HEK293T (cell line): ENCODE measurements around the gene VSTM5.

ENCODE experiments used
- CTCF ChIA-PET: fragments of 350-600 bp; formaldehyde crosslinking; extraction: SDS; loops from one replicate; lab custom pipeline; 2021; ENCODE audit warnings: antibody characterized with exemption, inconsistent platforms; lab: Yijun Ruan, JAX
- POLR2A ChIA-PET: fragments of 350-600 bp; formaldehyde crosslinking; extraction: SDS; loops from one replicate; lab custom pipeline; 2020; ENCODE audit warnings: antibody characterized with exemption, inconsistent platforms; lab: Yijun Ruan, JAX
- DNase-seq: peaks from one replicate; pipeline ENCODE4 v3.0.0; 2012; ENCODE audit warnings: mixed read lengths; ENCODE audit errors: extremely low spot score
- ARNT ChIP-seq: fragments of 450-650 bp; IDR thresholded peaks from 2 replicates; pipeline ENCODE4 v1.6.1; 2017; ENCODE audit warnings: mild to moderate bottlenecking
- BHLHE40 ChIP-seq: fragments of 450-650 bp; IDR thresholded peaks from 2 replicates; pipeline ENCODE4 v1.6.1; 2016; ENCODE audit warnings: mild to moderate bottlenecking, moderate library complexity, borderline replicate concordance
- CTBP1 ChIP-seq: fragments of 450-650 bp; IDR thresholded peaks from 2 replicates; pipeline ENCODE4 v1.6.1; 2016; ENCODE audit warnings: borderline replicate concordance
- ELF4 ChIP-seq: fragments of 450-650 bp; IDR thresholded peaks from 2 replicates; pipeline ENCODE4 v1.6.1; 2017; ENCODE audit warnings: antibody characterized with exemption
- FOXA1 ChIP-seq: fragments of 450-650 bp; IDR thresholded peaks from 2 replicates; pipeline ENCODE4 v1.6.1; 2016; ENCODE audit warnings: mild to moderate bottlenecking
- FOXK2 ChIP-seq: fragments of 450-650 bp; IDR thresholded peaks from 2 replicates; pipeline ENCODE4 v1.6.1; 2016; ENCODE audit warnings: mild to moderate bottlenecking
- FOXM1 ChIP-seq: fragments of 450-650 bp; IDR thresholded peaks from 2 replicates; pipeline ENCODE4 v1.6.1; 2017; ENCODE audit warnings: mild to moderate bottlenecking, borderline replicate concordance
- HDGF ChIP-seq: fragments of 450-650 bp; IDR thresholded peaks from 2 replicates; pipeline ENCODE4 v1.6.1; 2017; ENCODE audit warnings: antibody characterized with exemption, borderline replicate concordance
- L3MBTL2 ChIP-seq: fragments of 450-650 bp; conservative IDR thresholded peaks from 2 replicates; pipeline ENCODE4 v1.6.1; 2016; ENCODE audit warnings: mild to moderate bottlenecking
- LEF1 ChIP-seq: fragments of 450-650 bp; IDR thresholded peaks from 2 replicates; pipeline ENCODE4 v1.6.1; 2017; ENCODE audit warnings: mild to moderate bottlenecking, borderline replicate concordance
- NFRKB ChIP-seq: fragments of 450-650 bp; IDR thresholded peaks from 2 replicates; pipeline ENCODE4 v1.6.1; 2016; ENCODE audit warnings: mild to moderate bottlenecking, moderate library complexity
- PKNOX1 ChIP-seq: fragments of 450-650 bp; IDR thresholded peaks from 2 replicates; pipeline ENCODE4 v1.6.1; 2016
- SP1 ChIP-seq: fragments of 450-650 bp; IDR thresholded peaks from 2 replicates; pipeline ENCODE4 v1.6.1; 2017
- SUZ12 ChIP-seq: fragments of 450-650 bp; IDR thresholded peaks from 2 replicates; pipeline ENCODE4 v1.6.1; 2016; ENCODE audit warnings: mild to moderate bottlenecking
- TARDBP ChIP-seq: fragments of 450-650 bp; IDR thresholded peaks from 2 replicates; pipeline ENCODE4 v1.6.1; 2016
- ZNF384 ChIP-seq: fragments of 450-650 bp; IDR thresholded peaks from 2 replicates; pipeline ENCODE4 v1.6.1; 2016

The VSTM5 gene

DNA sequence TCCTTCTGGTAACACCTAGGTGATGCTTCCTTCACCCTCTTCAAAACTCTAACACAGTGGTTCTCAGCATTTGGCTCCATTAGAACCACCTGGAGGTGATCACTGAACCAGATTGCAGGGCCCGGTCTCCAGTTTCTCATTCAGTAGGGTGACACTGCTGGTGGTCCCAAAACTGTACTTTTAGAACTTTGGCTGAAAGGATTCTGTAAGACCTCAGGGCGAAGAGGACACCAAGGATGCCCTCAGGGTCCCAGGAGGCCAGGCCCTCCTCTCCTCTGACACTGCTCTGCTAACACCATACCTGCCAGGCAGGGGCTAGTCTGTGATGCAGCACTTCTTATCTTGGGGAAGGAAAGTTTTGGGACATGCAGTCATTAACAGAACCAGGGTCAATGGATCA, 9.0 kb downstream of the VSTM5 start:
- CTCF ChIA-PET, result no interaction called here
- DNase-seq, result no peak
- TF ChIP-seq ZNF384, result no peak
- no peak for TF ChIP-seq FOXK2
- no peak for TF ChIP-seq SP1
- no peak for TF ChIP-seq L3MBTL2
- no peak for TF ChIP-seq FOXA1
- TF ChIP-seq SUZ12, result no peak
- no peak for TF ChIP-seq CTBP1
- no peak for TF ChIP-seq LEF1
- no peak for TF ChIP-seq BHLHE40
- TF ChIP-seq NFRKB, result no peak
- no peak for TF ChIP-seq ARNT
- TF ChIP-seq FOXM1, result no peak
- TF ChIP-seq PKNOX1, result no peak
- no peak for TF ChIP-seq ELF4
- no peak for TF ChIP-seq HDGF
- no peak for TF ChIP-seq TARDBP
- POLR2A ChIA-PET, result no interaction called here

- TF ChIP-seq PKNOX1 (no peak), FOXK2 (no peak), LEF1 (no peak), L3MBTL2 (no peak)
- ChIA-PET CTCF (no interaction called here), POLR2A (no interaction called here)
- DNase-seq, result no peak
Observed at GRCh38 chr11:93840981-93841380, 9.4 kb downstream of the VSTM5 start.

- no peak for TF ChIP-seq TARDBP
- no peak for TF ChIP-seq SUZ12
- no peak for TF ChIP-seq L3MBTL2
- no peak for TF ChIP-seq NFRKB
- no peak for TF ChIP-seq CTBP1
- TF ChIP-seq ELF4, result no peak
- TF ChIP-seq HDGF, result no peak
- no peak for DNase-seq
- ChIA-PET POLR2A (no interaction called here), CTCF (no interaction called here)
Observed at GRCh38 chr11:93840180-93840579, 10.2 kb downstream of the VSTM5 start.

GRCh38 chr11:93838967-93839366, 11.5 kb downstream of the VSTM5 start:
- TF ChIP-seq HDGF (no peak), SP1 (no peak), PKNOX1 (no peak), FOXA1 (no peak)
- ChIA-PET POLR2A (no interaction called here), CTCF (no interaction called here)
- no peak for DNase-seq

- POLR2A ChIA-PET, result no interaction called here
- DNase-seq, result no peak
- CTCF ChIA-PET, result no interaction called here
- TF ChIP-seq HDGF (no peak), NFRKB (no peak), ARNT (no peak), FOXA1 (no peak), SP1 (no peak), FOXM1 (no peak), CTBP1 (no peak), TARDBP (no peak), PKNOX1 (no peak), L3MBTL2 (no peak), SUZ12 (no peak)
Observed at GRCh38 chr11:93832780-93833179, 17.6 kb downstream of the VSTM5 start.

DNA sequence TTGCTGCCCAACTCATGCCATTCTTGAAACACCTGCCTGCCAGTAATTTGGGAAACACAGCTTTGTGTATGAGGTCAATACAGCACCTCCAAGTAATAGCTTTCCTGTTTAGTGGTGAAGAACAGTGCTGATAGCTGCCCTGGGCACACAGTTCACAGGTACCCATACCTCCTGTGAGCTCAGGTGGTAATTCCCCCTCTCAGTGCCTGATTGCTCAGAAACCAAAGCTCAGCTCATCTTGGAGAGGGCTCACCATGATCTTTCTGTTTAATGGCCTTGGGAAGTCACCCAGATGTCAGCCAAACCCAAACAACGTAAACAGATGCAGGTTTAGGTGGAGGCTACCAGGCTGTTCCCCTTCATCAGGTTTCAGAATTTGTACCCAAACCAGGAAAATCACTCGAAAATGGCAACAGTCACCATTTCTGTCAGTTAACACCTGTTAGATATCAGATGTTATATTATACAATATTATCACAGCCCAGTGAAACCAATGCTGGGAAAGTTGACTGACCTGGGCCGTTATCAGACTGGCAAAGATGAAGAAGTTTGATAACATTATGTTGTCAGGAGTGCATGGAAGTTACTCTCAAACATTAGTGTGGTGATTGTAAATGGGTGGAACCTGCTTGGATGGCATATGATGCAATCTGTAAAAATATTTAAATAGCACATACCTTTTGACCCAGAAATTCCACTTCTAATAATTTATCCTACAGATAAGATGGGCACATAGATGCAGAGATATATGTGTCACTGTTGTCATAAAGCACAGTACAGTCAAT, 18.9 kb downstream of the VSTM5 start:
- no peak for DNase-seq
- no peak for TF ChIP-seq LEF1
- no peak for TF ChIP-seq FOXA1
- TF ChIP-seq BHLHE40, result no peak
- TF ChIP-seq TARDBP, result no peak
- no peak for TF ChIP-seq SP1
- no peak for TF ChIP-seq CTBP1
- POLR2A ChIA-PET, result interaction anchor here (1.6 kb wide), 1 partner anchor 47 kb away, joined by 6 read pairs; the partner anchor contains the start of gene MED17
- CTCF ChIA-PET, result no interaction called here
